Peyer's patch (tissue), 4 donors: ENCODE data around the gene CCDC18.
A peak's percentile ranks its signal among the peaks of the same experiment; 100 is the strongest.

Source experiments
- CTCF ChIP-seq, 6 experiments: fragments of 450-650 bp in 4 of 6; fragments of 200-600 bp in 2 of 6; sonication (generic) in 1 of 6; IDR thresholded peaks; one replicate each; pipeline ENCODE4 v1.5.1; 2017 to 2019; ENCODE audit warnings: antibody characterized with exemption in 6 of 6, mild to moderate bottlenecking in 3 of 6, moderate library complexity in 1 of 6
- POLR2A ChIP-seq, 2 donors: fragments of 450-650 bp; IDR thresholded peaks; one replicate each; pipeline ENCODE4 v1.5.1; 2017; ENCODE audit warnings: antibody characterized with exemption in 2 of 2, mild to moderate bottlenecking in 2 of 2, moderate library complexity in 2 of 2

GRCh38 chr1:93304716-93305138 is 124.2 kb downstream of the CCDC18 start:
- TF ChIP-seq CTCF (IDR thresholded peaks at IDR 0.05) (peak; percentile 78 to 89 (median 86)), POLR2A (IDR thresholded peaks at IDR 0.05) (no peak)
